Mucosa of stomach (tissue), 1 donor: ENCODE results near the gene TSSK2.
"Not testable (repeated sequence)": the region's sequence is repeated elsewhere in the genome, so short reads cannot be mapped to it uniquely, and the experiment has no call there.

Experiments
- H3K27me3 ChIP-seq: one replicate; pipeline ENCODE4 v1.7.0; 2013; ENCODE audit warnings: mild to moderate bottlenecking, low read length; ENCODE audit not compliant: control insufficient read depth, insufficient read depth
- H3K36me3 ChIP-seq: one replicate; pipeline ENCODE4 v1.7.0; 2013; ENCODE audit warnings: low read length; ENCODE audit not compliant: control insufficient read depth, insufficient read depth
- H3K4me1 ChIP-seq: one replicate; pipeline ENCODE4 v1.7.0; 2013; ENCODE audit warnings: mild to moderate bottlenecking, low read length; ENCODE audit not compliant: control insufficient read depth, insufficient read depth
- H3K4me3 ChIP-seq: one replicate; pipeline ENCODE4 v1.7.0; 2013; ENCODE audit warnings: low read length
- H3K9ac ChIP-seq: one replicate; pipeline ENCODE4 v1.7.0; 2013; ENCODE audit warnings: mild to moderate bottlenecking, low read length, moderate library complexity
- H3K9me3 ChIP-seq: one replicate; pipeline ENCODE4 v1.7.0; 2013; ENCODE audit warnings: mild to moderate bottlenecking, low read length, moderate library complexity; ENCODE audit not compliant: control insufficient read depth
- donor health status: Pancreatic carcinoma.

TSSK2 gene

DNA sequence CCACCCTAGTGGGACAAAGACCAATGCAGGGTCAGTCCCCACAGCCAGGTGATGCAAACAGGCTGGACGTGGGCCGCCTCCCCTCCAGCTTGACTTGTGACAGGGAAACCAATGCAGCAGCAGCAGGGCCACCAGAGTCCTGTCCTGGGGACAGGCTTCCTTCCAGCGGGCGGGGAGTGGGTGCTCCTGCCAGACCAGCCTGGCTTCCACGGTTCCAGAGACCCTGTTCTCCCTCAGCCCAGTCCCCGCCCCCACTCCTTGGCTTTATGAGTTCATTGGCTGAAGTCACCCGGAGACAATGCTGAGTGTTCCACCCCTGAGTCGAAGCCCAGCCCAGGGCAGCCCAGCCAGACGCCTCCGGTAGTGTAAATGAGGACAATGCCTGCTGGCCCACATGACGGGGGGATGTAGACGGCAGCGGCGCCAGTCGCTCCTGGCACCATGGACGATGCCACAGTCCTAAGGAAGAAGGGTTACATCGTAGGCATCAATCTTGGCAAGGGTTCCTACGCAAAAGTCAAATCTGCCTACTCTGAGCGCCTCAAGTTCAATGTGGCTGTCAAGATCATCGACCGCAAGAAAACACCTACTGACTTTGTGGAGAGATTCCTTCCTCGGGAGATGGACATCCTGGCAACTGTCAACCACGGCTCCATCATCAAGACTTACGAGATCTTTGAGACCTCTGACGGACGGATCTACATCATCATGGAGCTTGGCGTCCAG is at the start of gene TSSK2:
Gene TSSK2, plus strand, starts transcription at position 350 of the 726 bp plus-strand sequence. Its CDS starts 92 bp downstream, at position 442.
- Histone ChIP-seq H3K4me3 (no peak within 1 kb of the TSS), H3K9ac (no peak within 1 kb of the TSS), H3K4me1 (no peaks in the 10 kb centered on the region), H3K9me3 (no peaks in the 10 kb centered on the region), H3K36me3 (no peaks in the 10 kb centered on the region), H3K27me3 (no peaks in the 10 kb centered on the region)

DNA sequence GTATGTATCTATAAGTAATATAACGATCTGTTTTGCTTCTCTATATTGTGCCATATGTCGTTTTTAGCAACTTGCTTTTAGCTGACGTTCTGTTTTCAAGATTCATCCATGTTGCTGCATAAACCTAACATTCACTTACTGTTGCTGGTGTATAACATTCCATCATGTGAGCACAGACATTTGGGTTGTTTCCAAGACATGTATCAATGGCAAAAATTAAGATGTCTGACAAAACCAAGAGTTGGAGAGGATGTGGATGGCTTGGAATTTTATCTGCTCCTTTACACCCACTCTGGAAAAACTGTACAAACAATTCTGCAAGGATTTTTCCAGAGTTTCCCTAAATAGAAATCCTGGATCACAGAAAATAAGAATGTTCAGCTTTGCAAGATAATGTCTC is 49.8 kb upstream of the TSSK2 start:
- H3K4me3 ChIP-seq: no peak overlapping the region
- H3K4me1 ChIP-seq: no peaks in the 10 kb centered on the region
- H3K36me3 ChIP-seq: no peaks in the 10 kb centered on the region
- H3K9me3 ChIP-seq: no peaks in the 10 kb centered on the region
- H3K9ac ChIP-seq: no peak overlapping the region
- H3K27me3 ChIP-seq: no peaks in the 10 kb centered on the region

DNA sequence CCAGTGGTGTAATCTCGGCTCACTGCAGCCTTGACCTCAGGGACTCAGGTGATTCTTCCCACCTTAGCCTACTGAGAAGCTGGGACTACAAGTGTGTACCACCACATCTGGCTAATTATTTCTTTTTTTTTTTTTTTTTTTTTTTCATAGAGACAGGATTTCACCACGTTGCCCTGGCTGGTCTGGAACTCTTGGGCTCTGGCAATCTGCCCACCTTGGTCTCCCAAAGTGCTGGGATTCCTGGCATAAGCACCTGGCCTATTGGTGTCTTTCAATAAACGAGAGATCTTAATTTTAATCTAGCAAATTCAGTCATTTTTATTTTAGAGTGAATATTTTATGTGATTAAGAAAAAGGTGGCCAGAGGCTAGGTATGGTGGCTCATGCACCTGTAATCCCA is 49.0 kb upstream of the TSSK2 start:
- Histone ChIP-seq H3K27me3 (no peaks in the 10 kb centered on the region), H3K36me3 (no peaks in the 10 kb centered on the region), H3K9me3 (no peaks in the 10 kb centered on the region), H3K4me1 (no peaks in the 10 kb centered on the region), H3K4me3 (no peak overlapping the region), H3K9ac (no peak overlapping the region)

DNA sequence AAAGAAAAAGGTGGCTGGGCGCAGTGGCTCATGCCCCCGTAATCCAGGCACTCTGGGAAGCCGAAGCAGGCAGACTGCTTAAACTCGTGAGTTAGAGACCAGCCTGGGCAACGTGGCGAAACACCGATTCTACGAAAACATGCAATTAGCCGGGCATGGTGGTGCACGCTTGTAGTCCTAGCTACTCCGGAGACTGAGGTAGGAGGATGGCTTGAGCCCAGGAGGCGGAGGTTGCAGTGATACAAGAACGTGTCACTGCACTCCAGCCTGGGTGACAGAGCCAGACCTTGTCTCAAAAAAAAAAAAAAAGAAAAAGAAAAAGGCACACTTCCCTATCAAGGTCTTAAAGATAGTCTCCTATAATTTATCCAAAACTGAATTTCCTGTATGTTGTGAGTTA is 48.3 kb upstream of the TSSK2 start:
- Histone ChIP-seq H3K4me1 (no peaks in the 10 kb centered on the region), H3K36me3 (no peaks in the 10 kb centered on the region), H3K27me3 (no peaks in the 10 kb centered on the region), H3K4me3 (no peak overlapping the region), H3K9me3 (no peaks in the 10 kb centered on the region), H3K9ac (no peak overlapping the region)

DNA sequence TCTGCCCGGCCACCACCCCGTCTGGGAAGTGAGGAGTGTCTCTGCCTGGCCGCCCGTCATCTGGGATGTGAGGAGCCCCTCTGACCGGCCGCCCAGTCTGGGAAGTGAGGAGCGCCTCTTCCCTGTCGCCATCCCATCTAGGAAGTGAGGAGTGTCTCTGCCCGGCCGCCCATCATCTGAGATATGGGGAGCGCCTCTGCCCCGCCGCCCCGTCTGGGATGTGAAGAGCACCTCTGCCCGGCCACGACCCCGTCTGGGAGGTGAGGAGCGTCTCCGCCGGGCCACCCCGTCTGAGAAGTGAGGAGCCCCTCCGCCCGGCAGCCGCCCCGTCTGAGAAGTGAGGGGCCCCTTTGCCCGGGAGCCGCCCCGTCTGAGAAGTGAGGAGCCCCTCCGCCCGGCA is 47.0 kb upstream of the TSSK2 start:
- not testable (repeated sequence) for H3K36me3 ChIP-seq, H3K4me3 ChIP-seq, H3K27me3 ChIP-seq, H3K9ac ChIP-seq, H3K9me3 ChIP-seq, H3K4me1 ChIP-seq

DNA sequence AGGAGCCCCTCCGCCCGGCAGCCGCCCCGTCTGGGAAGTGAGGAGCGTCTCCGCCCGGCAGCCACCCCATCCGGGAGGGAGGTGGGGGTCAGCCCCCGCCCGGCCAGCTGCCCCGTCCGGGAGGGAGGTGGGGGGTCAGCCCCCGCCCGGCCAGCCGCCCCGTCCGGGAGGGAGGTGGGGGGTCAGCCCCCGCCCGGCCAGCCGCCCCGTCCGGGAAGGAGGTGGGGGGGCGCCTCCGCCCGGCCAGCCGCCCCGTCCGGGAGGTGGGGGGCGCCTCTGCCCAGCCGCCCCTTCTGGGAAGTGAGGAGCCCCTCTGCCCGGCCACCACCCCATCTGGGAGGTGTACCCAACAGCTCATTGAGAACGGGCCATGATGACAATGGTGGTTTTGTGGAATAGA is 46.5 kb upstream of the TSSK2 start:
- H3K27me3 ChIP-seq, H3K9me3 ChIP-seq, H3K4me1 ChIP-seq, H3K9ac ChIP-seq, H3K36me3 ChIP-seq, H3K4me3 ChIP-seq: not testable (repeated sequence)

DNA sequence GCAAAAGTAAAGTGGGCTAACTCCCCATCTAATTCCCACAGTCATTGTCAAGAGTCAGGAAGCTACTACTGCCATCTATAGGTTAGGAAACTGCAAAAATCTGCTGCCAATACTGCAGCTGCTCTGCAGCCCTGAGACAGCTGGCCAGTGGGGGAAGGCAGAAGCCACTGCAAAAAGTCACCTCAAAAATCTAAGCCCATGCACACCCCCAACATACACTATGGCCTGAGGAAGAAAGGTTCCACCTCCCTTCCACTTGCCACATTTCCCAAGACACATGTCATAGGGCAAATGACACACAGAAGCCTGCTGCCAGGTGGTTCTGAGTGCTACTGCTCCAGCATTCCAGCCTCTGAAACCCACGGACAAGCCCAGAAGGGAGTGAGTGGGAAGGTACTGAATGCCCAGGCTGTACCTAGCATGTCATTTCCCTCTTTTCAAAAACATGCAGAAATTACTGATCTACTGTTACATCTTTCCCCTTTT is 45.8 kb upstream of the TSSK2 start:
- Histone ChIP-seq H3K4me3 (no peak overlapping the region), H3K36me3 (no peaks in the 10 kb centered on the region), H3K4me1 (no peaks in the 10 kb centered on the region), H3K9ac (no peak overlapping the region), H3K9me3 (no peaks in the 10 kb centered on the region), H3K27me3 (no peaks in the 10 kb centered on the region)

DNA sequence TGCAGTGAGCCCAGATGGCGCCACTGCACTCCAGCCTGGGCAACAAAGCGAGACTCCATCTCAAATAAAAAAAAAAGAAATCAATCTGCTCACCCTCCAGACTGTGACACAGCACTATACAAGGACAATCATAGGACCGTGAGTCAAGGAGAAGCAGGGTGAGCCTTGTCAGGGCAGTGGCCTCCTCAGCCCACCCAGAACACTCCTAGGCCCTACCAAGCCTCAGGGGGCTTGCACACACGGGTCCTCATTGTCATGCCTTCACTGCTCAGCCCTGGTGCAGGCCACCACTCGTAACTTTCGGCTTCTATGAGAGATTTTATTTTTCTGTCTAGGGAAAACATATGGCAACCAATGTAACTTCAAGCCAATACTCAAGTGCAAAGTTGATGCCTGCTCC is 44.7 kb upstream of the TSSK2 start:
- H3K4me3 ChIP-seq: no peak overlapping the region
- no peaks in the 10 kb centered on the region for H3K27me3 ChIP-seq
- H3K9me3 ChIP-seq: no peaks in the 10 kb centered on the region
- H3K9ac ChIP-seq: no peak overlapping the region
- H3K36me3 ChIP-seq: no peaks in the 10 kb centered on the region
- no peaks in the 10 kb centered on the region for H3K4me1 ChIP-seq

DNA sequence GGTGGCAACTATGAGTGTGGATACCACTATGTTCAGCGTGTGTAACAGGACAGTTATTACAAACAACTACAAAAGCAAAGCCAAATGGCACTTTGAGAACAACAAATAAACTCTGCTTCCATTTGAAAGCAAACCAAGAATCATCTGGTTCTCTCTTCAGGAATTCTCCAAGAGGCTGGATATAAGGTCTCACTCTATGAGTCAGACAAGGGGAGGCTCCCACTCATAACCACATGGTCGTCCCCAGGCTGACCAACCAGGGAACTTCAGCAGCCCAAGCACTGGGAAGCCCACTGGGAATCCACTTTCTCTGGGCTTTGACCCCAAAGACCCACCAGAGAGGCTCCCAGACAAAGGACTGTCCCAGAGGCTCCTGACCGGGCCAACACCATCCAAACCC is 44.2 kb upstream of the TSSK2 start:
- H3K9me3 ChIP-seq: no peaks in the 10 kb centered on the region
- no peak overlapping the region for H3K4me3 ChIP-seq
- no peaks in the 10 kb centered on the region for H3K27me3 ChIP-seq
- no peak overlapping the region for H3K9ac ChIP-seq
- H3K36me3 ChIP-seq: no peaks in the 10 kb centered on the region
- H3K4me1 ChIP-seq: no peaks in the 10 kb centered on the region

DNA sequence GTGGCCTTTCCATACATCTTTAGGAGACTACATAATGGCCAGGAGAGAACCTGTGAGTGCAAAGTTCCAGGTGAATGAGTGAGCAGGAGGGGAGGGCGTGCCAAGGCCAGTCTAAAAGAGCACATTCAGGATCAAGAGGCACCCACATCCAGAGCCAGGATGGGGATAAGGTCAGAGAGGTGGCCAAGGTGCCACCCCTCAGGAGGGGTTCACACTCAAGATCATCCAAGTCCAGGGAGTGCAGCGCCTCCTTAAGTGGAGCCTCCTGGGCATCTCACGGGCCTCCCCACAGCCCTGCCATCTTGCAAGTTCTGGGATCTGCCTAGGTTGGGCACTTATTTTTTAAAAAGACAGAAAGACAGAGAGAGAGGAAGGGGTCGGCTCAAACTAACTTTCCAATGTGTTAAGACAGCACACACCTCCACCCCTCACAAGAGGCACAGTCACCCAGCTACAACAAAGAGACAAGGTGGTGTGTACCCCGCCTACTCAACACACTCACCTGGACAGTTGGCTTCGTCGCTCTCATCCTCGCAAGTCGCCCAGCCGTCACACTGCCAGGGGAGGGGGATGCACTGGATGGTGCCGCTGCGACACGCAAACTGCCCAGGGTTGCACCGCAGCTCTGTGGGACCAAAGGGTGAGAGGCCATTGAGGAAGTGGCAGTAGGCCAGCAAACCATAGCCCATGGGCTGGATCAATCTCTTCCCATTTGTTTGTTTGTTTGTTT is 42.1 kb upstream of the TSSK2 start:
- H3K9ac ChIP-seq: no peak overlapping the region
- no peaks in the 10 kb centered on the region for H3K27me3 ChIP-seq
- no peaks in the 10 kb centered on the region for H3K36me3 ChIP-seq
- no peaks in the 10 kb centered on the region for H3K9me3 ChIP-seq
- H3K4me1 ChIP-seq: no peaks in the 10 kb centered on the region
- H3K4me3 ChIP-seq: no peak overlapping the region

DNA sequence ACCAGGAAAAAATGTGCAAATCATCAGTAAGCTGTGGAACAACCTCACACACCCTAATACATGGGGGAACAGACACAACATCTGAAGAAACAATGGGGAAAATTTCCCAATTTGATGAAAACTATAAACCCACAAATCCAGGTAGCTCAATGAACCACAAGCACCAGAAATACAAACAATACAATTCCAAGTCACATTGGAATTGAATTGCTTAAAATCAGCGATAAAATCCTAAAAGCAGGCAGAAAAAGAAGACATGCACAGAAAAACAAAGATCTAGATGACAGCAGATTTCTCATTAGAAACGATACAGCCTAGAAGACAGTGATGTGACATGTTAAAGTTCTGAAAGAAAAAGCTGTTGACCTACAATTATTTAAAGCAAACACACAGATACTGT is 40.9 kb upstream of the TSSK2 start:
- H3K9me3 ChIP-seq: no peaks in the 10 kb centered on the region
- H3K4me3 ChIP-seq: no peak overlapping the region
- H3K9ac ChIP-seq: no peak overlapping the region
- H3K4me1 ChIP-seq: no peaks in the 10 kb centered on the region
- no peaks in the 10 kb centered on the region for H3K36me3 ChIP-seq
- no peaks in the 10 kb centered on the region for H3K27me3 ChIP-seq

DNA sequence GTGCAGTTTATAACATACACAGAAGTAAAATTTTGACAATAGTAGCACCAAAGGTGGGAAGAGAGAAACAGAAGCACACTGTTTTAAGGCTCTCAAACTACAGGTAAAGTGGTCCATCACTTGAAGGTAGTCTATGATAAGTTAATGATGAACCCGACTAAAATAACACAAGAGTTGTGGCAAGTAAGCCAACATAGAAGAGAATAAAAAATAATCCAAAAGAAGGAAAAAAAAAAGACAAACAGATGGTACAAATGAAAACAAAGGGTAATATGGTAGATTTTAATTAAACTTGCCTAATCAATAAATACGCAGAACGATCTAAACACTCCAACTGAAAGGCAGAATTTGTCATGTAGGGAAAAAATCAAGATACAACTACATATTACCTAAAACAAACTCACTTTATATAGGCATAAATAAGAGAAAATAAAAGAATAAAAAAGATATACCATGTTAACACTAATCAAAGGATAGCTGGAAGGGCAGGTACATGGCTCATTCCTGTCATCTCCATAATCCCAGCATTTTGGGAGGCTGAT is 40.5 kb upstream of the TSSK2 start:
- Histone ChIP-seq H3K9ac (no peak overlapping the region), H3K27me3 (no peaks in the 10 kb centered on the region), H3K36me3 (no peaks in the 10 kb centered on the region), H3K4me1 (no peaks in the 10 kb centered on the region), H3K4me3 (no peak overlapping the region), H3K9me3 (no peaks in the 10 kb centered on the region)
